Left cardiac atrium (tissue), 4 donors: Measurements from ENCODE around the gene GAB1. TPM values are rescaled to one million over a fixed set of nuclear protein-coding genes. Genes with fewer than 3 reads are reported as not detected.

Experiments
- ATAC-seq, 2 donors: fragments of 200-7000 bp; cut with Tn5 transposase; one replicate each; pipeline ENCODE4 v1.9.1; 2020; ENCODE audit warnings: mild to moderate bottlenecking in 2 of 2, moderate library complexity in 2 of 2
- DNase-seq: peaks from one replicate; pipeline ENCODE4 v3.0.0-alpha.2; 2020
- intact Hi-C, 2 donors: fragments of 100-400 bp; cut with DNase I; formaldehyde crosslinking; loops; one replicate each; pipeline versions ENCODE4 v1.14.1 to v1.15.1; 2022 to 2023
- long read RNA-seq: library from polyadenylated mRNA; unstranded; transcript quantifications from one replicate; pipeline ENCODE4 v2.0.0, GENCODE V29; 2021
- total RNA-seq, 2 donors: library from RNA; stranded (reverse); fragmentation: NEBNext Ultra II Directional; extraction: Animal tissue kit (Norgen Biotek cat#: 25700); gene quantifications; one replicate each; pipeline ENCODE4 v1.2.1, GENCODE V29; 2021
- donor health status: DM: no; HTN: yes; CAD: no.
- donor health status: DM: no; HTN: yes; CAD: no; lungs with severe emphysema.
- donor health status: DM: yes; HTN: yes; CAD: no.
- donor health status: Dilated cardiomyopathy.

Gene GAB1
- 10 to 100 TPM; 35.4 to 55.7 TPM for total RNA-seq
- long read RNA-seq, partial matches to known transcripts, result 1 of 4 reads
- long read RNA-seq, other reads (novel, unspliced or antisense), result 3 of 4 reads

DNA sequence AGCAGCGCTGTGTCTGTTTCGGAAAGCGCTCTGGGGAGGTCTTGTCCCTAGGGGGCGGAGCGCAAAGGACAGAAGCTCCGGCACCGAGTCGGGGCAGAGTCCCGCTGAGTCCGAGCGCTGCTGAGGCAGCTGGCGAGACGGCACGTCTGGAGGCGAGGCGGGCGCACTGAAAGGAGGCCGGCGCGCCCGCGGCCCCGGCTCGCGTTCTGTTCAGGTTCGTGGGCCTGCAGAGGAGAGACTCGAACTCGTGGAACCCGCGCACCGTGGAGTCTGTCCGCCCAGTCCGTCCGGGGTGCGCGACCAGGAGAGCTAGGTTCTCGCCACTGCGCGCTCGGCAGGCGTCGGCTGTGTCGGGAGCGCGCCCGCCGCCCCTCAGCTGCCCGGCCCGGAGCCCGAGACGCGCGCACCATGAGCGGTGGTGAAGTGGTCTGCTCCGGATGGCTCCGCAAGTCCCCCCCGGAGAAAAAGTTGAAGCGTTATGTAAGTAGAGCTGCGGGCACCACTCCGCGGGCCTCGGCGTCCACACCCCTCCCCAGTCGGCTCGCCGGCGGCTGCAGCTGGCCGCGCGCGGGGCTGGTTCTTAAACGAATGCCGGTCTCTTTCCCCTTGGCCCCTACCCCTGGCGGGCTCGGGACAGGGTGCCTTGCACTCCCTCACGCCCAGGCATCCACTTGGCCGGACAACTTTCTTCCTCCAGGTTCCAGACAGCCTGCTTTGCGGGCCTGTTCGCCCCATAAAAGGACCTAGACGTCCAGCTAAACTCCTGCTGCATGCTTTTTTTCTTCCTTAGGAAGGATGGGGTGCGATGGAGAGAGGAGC is at the start of gene GAB1:
Gene GAB1 (plus strand): TSS at position 96 of the 819 bp plus-strand sequence. CDS start 313 bp downstream, at position 409.
- DNase-seq (peak; percentile 81), ATAC-seq (peak; percentile 66 to 77)
- intact Hi-C loops, result loop anchor here (5.0 to 10.0 kb wide), 5 partner anchors 45 to 132 kb away; no protein-coding TSS in a partner anchor

DNA sequence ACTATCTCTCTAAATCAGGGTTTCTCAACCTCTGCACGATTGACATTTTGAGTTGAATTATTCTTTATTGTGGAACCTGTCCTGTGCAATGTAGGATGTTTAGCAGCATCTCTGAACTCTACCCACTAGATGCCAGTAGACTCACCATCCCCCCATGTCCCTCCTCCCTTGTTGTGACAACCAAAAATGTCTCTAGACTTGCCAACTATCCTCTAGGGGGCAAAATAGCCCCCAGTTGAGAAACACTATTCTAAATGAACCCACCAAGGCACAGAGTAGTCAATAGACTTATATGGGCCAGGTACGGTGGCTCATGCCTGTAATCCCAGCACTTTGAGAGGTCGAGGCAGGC is 49.1 kb upstream of the GAB1 start:
- no peak for ATAC-seq
- no peak for DNase-seq
- intact Hi-C loops, result no loop called here

DNA sequence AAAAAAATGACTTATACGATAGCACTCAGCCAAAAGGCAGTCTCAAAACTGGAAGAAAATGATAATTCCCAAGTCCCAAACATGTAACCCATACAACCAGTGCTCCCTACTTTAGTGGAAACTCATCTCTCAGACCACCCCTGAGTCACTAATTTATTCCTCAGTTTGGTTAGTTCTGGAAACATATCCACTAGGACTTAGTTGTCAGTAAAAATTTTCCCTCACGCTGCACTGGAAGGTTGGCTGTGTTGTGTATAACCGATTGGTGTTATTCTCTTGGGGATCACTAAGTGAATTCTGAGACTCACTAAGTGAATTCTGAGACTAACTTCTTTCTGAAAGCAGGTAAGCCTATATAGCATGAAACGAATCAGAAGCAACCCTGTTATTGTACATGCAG is 48.5 kb upstream of the GAB1 start:
- ATAC-seq (no peak), DNase-seq (no peak)
- intact Hi-C loops, result no loop called here

DNA sequence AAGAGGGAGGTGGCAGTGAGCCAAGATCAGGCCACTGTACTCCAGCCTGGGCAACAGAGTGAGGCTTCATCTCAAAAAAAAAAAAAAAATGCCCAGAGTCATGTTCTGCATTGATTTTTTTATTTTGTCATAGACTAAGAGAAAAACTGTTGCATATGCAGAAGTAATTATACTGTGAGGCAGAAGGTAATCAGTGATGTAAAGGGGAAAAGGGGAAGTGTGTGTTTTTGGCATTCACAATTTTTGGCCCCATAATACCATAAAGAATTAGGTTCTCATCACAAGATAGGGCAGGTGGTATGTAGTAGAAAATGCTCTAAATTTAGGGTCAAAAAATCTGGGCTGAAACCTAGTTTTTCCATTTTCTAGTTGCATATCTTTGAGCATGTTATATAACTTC is 47.3 kb upstream of the GAB1 start:
- ATAC-seq (no peak), DNase-seq (no peak)
- intact Hi-C loops, result no loop called here

DNA sequence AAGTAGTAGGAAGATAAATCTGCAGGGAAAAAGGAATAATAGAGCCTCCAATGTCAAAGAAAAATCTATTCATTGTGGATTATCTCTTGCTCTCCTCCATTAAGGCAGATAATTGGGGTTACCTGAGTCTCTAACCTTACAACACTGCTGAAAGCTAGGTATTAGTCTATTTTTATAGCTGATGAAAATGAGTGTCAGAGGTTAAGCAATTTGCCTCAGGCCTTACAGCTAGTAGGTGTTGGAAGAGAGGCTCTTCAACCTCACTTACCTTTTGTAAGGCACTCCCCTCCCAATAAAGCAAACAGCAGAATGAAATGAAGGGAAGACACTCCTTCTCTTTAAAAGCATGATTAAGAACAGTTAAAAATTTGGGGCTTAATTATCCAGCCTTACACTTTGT is 45.4 kb upstream of the GAB1 start:
- ATAC-seq (no peak), DNase-seq (no peak)
- intact Hi-C loops, result loop anchor here in 1 of 2 donors (5.0 kb wide), 1 partner anchor 46 kb away; the partner anchor contains the start of gene GAB1

DNA sequence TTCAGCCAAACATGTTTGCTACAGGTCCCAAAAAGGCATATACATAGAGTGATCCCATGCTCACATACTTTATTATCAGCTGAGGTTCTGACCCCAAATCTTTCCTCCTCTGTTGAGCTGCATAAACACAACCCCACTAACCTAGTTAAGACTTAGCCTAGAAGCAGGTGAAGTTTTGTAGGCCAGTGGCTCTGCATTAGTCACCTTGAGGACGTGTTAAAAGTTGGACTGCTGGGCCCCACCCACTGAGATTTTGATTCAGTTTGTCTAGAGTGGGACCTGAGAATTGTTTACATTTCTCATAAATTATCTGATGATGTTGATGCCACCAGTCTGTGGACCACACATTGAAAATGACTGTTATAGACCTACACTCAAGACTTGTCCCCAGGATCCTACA is 43.8 kb upstream of the GAB1 start:
- ATAC-seq (no peak), DNase-seq (no peak)
- intact Hi-C loops, result loop anchor here in 1 of 2 donors (5.0 kb wide), 1 partner anchor 44 kb away; the partner anchor contains the start of gene GAB1

DNA sequence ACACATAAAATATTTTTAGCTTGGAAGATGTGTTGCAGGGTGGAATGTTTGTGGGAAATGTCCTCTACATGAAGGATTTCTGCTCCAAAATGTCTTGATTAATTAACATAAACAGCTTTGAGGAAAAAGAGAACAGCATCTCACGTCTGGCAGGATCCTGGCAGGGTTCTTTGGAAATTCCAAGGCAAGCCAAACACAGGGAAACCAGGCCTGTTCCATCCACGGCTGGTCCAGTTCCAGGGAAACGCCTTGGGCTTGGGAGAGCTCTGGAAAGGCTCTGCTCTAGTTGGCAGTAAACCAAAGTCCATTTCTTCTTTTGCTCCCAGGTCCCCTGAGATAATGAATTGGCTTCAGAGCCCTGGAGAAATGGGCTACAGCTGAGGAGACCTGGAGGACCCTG is 42.4 kb upstream of the GAB1 start:
- peak; percentile 95 to 96 for ATAC-seq
- intact Hi-C loops, result loop anchor here in 1 of 2 donors (5.0 kb wide), 1 partner anchor 43 kb away; the partner anchor contains the start of gene GAB1
- DNase-seq, result peak; percentile 88

DNA sequence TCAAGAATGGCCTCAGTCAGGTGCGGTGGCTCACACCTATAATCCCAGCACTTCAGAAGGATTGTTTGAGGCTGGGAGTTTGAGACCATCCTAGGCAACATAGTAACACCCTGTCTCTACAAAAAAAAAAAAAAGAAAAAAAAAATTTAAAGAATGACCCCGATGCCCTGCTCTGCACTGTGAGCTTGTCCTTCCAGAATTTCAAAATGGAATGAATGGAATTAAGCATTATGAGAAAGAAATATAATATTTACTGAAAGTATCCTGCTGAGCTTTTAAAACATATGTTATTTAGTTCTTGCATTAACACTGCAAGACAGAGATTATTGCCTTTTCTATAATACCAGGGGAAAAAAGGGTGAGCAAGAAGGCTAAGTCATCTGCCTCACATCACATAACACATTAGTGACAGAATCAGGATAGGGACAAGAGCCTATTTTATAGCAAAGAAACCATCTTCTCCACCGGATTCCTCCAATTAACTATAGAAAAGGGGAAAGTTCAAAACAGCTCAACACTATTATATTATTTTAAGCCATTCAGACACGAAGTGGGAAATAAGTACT is 41.9 kb upstream of the GAB1 start:
- DNase-seq, result no peak
- intact Hi-C loops, result loop anchor here in 1 of 2 donors (5.0 kb wide), 1 partner anchor 43 kb away; the partner anchor contains the start of gene GAB1
- peak in 1 of 2 donors; percentile 35 for ATAC-seq

DNA sequence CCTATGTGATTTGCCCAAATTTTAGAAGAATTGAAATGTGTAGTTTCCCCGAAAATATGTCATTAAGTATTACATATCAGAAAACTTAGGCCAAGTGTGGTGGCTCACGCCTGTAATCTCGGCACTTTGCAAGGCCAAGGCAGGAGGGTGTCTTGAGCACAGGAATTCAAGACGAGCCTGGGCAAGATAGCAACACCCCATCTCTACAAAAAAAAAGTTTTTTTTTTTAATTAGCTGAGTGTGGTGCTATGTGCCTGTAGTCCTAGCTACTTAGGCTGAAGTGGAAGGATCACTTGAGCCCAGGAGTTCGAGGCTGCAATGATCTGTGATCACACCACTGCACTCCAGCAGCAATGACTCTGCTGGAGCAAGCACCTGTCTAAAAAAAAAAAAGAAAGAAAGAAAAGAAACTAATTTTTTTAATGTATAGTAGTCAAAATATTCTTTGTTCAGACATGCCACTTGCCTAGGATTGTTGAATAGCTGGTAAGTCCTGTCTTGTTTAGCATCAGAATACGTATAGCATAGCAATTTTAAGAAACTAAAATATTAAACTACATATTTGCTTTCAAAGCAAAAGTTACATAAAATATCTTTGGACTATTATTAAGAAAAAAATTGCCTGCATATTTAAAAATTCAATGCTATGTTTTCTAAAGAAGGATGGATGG is 40.1 kb upstream of the GAB1 start:
- no peak for DNase-seq
- intact Hi-C loops, result no loop called here
- no peak for ATAC-seq

DNA sequence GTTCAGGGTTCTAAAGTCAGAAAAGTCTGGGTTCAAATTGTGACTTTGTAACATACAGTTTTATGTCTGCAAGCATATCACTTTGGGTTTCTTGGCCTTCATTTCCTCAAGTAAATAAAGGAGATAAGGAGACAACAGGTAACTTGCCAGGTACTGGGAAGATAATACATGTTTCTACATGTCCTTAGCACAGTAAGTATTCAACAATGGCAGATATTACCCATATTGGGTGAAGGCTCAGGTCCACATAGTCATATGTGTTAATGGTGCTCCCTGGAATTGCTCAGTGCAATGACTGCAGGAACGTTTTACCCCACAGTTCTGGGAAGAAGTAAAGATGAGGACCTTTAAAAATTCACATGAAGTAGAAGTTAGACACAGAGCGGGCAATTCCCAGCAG is 35.8 kb upstream of the GAB1 start:
- ATAC-seq (no peak), DNase-seq (no peak)
- intact Hi-C loops, result no loop called here

DNA sequence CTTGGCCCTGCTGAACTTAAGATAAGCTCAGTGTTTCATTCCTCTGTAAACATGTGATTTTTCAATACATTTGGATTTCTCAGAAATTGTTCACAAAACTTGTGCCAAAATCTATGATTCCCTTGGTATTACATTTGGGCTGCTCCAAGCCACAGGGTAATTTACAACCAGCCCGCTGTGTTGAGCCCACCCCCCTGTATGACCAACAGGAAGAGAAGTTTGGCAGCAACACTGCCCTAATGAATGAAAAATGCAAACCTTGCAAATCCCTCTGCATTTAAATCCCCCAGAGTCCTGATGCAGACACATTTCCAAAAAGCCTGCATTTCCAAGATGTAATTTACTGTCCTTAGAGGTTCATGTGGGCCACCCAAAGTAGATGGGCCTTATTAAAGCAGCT is 34.1 kb upstream of the GAB1 start:
- intact Hi-C loops, result no loop called here
- ATAC-seq (peak in 1 of 2 donors; percentile 80), DNase-seq (no peak)

DNA sequence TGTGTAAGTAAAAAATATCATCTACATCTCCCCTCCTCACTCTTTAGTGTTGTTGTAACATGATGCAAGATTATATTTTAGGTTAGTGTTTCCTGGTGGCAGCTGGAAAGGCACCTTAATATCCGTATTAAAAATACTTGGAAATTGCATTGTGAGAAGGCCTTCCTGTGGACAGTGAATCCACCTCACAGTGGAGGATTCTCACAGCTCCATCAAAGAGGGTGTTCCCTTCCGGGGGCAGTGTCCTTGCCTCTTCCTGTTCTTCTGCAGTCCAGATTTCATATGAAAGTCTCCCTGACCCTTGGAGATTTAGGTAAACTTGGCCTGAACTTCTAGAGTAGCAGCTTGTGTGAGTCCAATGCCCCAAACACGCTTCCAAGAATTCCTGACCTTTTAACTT is 29.9 kb upstream of the GAB1 start:
- intact Hi-C loops, result no loop called here
- no peak for ATAC-seq
- DNase-seq, result no peak

DNA sequence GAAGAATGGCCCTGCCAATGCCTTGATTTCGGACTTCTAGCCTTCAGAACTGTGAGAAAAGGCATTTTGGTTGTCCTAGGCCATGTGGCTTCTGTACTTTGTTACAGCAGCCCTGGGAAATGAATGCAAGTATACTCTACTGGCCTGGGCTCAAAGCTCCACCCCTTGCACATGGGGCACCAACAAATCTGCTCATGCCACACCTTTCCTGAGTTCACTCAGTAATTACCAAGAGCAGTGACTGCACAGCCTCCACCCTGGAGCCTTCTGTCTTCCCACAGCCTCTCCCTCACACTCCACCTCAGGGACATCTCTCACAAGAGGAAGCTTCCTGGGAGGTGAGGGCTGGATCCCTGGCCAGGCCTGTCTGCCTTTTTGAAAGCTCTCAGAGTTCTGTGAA is 29.1 kb upstream of the GAB1 start:
- peak in 1 of 2 donors; percentile 53 for ATAC-seq
- intact Hi-C loops, result no loop called here

DNA sequence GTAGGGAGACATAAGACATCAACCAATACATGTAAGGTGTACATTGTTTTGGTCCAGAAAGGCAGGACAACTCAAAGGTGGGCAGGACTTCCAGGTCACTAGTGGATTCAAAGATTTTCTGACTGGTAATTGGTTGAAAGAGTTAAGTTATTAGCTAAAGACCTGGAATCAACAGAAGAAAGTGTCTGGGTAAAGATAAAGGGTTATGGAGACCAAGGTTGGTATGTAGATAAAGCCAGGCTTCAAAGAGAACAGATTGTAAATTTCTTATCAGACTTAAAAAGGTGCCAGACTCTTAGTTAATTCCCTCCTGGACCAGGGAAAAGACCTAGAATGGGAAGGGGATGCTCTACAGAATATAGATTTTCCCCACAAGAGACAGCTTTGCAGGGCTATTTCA is 28.3 kb upstream of the GAB1 start:
- intact Hi-C loops, result no loop called here
- ATAC-seq, result no peak
- no peak for DNase-seq

More for the DNA sequence above, 29.1 kb upstream of the GAB1 start:
- no peak for DNase-seq

DNA sequence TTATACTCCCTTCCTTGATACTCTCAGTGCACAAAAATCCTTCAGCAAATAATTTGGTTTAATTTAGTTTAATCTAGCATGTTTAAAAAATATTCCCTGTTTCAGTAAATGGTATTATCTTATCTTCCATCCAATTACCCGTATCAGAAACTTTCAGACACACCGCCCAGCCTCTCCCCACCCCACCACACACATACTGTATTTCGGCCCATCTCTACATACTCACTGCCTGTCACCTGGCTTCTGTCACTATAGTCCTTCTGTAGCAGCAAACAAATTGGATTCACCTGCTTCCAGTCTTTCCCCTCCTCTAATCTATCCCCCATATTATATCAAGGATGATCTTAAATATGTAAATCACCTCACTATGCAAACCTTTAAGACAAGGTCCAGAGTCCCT is 24.8 kb upstream of the GAB1 start:
- no peak for DNase-seq
- intact Hi-C loops, result no loop called here
- ATAC-seq, result no peak

DNA sequence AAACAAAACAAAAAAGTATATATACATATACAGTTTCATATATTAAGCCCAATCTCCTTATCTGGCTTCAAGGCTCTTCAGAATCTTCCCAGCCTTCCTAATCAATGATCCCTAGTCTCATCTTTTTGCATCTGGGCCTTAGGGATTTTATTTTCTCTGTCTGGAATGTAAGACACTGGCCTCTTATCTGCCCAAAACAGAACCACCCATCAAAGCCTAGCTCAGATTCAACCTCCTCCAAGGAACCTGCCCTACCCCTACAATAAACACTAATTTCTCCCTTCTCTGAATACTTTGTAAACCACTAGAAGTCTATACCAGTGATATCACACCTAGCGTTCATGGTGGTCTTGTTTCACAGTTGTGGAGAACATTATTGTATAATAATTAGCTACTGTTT is 23.2 kb upstream of the GAB1 start:
- DNase-seq (no peak), ATAC-seq (no peak)
- intact Hi-C loops, result no loop called here

DNA sequence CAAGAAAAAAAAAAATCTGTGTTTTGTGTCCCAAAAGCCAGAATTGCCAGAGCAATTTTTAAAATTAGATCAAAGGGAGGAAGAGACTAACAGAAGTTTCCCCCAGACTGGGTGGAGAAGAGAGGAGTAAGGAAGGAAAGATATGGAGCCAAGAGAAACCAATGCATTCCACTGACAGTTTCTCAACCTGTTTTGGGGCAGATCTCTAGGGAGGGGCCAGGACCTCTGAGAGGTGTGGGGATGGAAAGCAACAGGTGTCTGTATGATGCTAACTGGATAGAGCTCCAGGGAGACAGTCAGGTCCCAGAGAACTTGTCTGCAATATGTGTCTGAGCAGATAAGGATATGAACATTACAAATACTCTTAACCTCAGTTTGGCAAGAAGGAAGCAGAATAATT is 22.7 kb upstream of the GAB1 start:
- no peak for ATAC-seq
- intact Hi-C loops, result no loop called here
- DNase-seq, result no peak

DNA sequence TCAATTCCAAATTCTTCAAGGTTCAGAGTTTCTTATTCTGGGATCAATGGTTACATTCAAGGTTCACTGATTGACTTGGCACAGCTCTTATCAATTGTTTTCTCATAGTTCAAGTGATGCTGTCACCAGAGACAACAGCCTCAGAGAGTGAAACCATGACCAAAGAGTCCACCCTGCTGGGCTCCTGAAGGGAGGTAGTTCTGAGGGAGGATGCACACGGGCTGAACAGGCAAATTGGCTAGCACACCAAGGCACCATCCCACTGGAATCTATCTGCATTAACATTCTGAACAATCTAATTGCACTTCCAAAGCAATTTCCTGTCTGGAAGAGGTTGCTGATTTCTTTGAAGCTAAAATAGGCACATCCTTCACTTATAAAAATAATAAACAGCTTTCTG is 16.6 kb upstream of the GAB1 start:
- intact Hi-C loops, result no loop called here
- ATAC-seq (no peak), DNase-seq (no peak)

DNA sequence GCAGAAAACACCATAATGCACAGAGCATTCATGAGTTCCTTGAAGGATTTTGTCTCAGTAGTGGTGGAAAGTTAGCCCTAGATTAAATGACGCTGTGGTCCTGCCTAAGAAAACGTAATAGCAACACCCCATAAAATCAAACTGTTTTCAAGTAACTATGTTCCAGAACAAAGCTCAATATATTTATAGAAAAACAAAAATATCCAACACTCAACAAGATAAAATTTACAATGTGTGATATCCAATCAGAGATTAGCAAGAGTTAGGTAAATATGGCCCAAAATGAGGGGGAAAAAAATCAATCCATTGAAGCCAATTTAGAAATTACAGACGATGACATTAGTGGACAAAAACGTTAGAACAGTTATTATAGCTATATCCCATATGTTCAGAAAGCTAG is 9.9 kb upstream of the GAB1 start:
- intact Hi-C loops, result no loop called here
- DNase-seq (no peak), ATAC-seq (no peak)

DNA sequence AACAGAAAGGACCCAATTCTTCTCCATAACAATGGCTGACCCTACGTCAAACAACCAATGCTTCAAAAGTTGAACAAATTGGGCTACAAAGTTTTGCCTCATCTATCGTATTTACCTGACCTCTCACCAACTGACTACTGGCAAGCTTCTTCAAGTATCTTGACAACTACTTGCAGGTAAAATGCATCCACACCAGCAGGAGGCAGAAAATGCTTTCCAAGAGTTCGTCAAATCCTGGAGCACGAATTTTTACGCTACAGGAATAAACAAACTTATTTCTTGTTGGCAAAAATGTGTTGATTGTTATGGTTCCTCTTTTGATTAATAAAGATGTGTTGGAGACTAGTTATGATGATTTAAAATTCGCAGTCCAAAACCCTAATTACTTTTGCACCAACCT is 6.7 kb upstream of the GAB1 start:
- DNase-seq (no peak), ATAC-seq (no peak)
- intact Hi-C loops, result loop anchor here in 1 of 2 donors (10.0 kb wide), 1 partner anchor 125 kb away; no protein-coding TSS in a partner anchor
